IPS DF 4.7 (cell line): ENCODE measurements around the gene ABHD12.

ENCODE experiments used
- DNase-seq: peaks from one replicate; pipeline ENCODE4 v3.0.0-alpha.2; 2013; ENCODE audit warnings: low spot score; ENCODE audit errors: extremely low read depth

Gene ABHD12

DNA sequence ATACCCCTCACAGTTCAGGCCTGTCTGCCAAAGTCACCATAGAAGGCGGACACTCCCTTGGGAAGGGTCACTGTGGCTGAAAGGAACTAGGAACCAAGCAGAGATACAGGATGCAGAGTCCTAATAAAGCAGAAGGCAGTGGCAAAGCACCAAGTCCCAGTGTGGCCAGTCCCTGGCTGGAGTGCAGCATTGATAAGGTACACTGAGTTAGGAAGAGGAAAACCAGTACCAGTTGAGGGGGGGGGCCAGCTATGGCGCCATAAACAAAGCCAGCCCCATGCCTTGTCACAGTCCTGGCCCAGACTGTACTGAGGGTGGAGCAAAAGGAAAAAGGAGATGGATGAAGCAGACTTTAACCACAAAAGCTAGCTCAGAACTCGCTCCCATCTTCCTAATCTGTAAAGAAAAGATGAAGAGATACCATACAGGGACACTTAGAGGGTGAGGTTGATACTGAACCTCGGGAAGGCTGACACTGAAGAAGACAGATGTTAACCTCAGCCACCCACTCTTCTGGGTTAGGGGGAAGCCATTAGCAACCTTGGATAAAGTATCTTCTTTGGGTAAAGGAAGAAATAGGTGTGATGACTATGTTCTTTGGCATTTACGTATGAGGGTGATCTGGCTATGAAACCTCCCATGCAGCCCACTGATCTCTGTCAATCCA is 7.8 kb downstream of the ABHD12 start:
- no peak for DNase-seq

DNA sequence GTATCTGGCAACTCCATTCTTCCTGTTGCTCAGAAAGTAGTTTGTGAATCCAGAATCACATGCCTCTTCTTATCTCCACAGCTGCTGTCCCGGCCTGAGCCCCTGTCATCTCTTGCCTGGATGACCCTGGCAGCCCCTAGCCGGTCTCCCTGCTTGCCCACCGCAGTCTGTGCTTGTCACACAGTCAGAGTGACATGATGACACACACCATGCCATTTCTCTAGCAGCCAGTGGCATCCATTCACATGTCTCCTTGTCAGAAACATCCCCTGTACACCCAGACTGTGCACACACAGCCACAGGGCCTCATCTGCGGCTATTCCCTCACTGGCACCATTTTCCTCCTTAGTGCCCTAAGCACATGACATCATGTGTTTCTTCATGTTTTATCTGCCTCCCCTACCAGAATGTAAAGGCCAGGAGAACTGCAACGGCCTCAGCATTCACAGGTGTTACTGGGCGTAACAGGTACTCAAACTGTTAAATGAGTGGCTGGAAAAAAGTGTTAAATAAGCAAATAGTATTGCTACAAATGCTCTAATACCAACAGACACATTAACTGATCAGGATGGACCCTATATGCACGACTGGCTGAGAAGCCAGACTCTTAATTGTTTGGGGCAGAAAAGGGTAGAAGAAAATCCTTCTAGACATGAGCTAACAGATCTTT is 9.6 kb downstream of the ABHD12 start:
- no peak for DNase-seq

- no peak for DNase-seq
Observed at GRCh38 chr20:25378884-25379733, 11.5 kb downstream of the ABHD12 start.

- DNase-seq = no peak
Observed at GRCh38 chr20:25378189-25378883, 12.3 kb downstream of the ABHD12 start.

DNA sequence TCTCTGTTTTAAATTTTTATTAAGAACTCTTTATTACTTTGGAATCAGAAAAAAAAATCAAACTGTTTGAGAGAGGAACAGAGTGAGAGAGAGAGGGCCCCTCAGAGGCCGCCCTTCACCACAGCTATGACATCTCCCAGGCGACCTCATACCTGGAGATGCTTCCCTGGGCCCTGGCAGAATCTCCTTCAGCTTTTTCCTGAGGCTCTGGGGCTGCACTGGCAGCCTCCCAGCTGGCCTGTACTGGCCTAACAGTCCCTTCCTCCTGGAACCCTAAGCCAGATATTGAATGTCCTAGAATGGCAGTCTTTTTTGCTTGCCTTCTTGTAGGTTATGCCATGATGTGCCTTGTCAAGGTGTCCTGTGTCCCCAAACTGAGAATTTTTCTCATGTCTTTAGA is 13.7 kb downstream of the ABHD12 start:
- no peak for DNase-seq

- DNase-seq = no peak
Observed at GRCh38 chr20:25376236-25376635, 14.4 kb downstream of the ABHD12 start.

DNA sequence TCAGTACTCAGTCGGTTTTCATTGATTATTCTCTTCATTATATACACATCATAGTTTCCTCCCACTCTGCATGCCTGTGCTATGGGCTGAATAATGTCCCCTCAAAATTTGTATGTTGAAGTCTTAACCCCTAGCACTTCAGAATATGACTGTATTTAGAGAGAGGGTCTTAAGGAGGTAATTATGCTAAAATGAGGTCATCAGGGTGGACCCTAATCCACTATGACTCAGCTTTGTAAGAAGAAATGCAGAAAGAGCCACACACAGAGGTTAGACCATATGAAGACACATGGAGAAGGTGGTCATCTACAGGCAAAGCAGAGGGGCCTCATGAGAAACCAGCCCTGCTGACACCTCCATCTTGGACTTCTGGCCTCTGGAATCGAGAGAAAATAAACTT is 15.8 kb downstream of the ABHD12 start:
- no peak for DNase-seq

DNA sequence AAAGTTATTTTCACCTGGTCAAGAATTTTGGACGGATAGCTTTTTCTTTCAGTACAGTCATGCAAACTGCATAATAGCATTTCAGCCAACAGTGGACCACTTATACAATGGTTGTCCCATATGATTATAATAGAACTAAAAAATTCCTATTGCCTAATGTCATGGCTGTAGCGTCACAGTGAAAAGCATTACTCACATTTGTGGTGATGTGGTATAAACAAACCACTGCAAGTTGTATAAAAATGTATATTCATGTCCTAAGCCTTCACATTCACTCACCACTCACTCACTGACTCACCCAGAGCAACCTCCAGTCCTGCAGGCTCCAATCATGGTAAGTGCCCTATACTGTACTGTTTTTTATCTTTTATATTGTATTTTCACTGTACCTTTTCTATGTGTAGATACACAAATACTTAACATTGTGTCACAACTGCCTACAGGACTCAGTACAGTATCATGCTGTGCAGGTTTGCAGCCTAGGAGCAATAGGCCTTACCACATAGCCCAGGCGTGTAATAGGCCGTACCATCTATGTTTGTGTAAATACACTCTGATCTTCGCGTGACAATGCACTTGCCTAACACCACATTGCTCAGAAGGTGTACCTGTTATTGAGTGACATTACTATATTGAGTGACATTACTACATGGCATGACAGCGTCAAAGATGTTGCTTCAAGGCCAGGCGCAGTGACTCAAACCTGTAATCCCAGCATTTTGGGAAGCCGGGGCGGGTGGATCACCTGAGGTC is 17.9 kb downstream of the ABHD12 start:
- DNase-seq = no peak

DNA sequence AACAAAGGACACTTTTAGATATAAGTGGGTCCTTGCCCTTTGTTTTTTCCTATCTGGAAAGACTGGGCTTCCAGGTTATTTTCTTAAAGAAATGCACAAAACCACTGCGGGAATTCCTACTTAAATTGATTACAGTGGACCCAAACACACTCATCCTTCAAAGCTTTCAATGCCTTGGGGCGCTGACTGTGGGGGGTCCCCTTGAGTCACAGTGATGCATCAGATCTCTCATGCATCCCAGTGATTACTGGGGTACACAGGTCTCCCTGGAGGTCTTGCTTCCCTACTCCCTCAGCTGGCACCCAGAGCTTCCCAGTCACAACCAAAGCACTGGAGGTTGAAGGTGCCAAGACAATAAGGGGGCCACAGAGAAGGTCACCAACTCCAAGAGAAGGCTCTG is 20.7 kb downstream of the ABHD12 start:
- no peak for DNase-seq

GRCh38 chr20:25369529-25369928 is 21.1 kb downstream of the ABHD12 start:
- DNase-seq = no peak

GRCh38 chr20:25368976-25369375 is 21.7 kb downstream of the ABHD12 start:
- DNase-seq = no peak

GRCh38 chr20:25368526-25368925 is 22.1 kb downstream of the ABHD12 start:
- no peak for DNase-seq

GRCh38 chr20:25364879-25365699 is 25.5 kb downstream of the ABHD12 start:
- DNase-seq = no peak

GRCh38 chr20:25364180-25364788 is 26.4 kb downstream of the ABHD12 start:
- no peak for DNase-seq

DNA sequence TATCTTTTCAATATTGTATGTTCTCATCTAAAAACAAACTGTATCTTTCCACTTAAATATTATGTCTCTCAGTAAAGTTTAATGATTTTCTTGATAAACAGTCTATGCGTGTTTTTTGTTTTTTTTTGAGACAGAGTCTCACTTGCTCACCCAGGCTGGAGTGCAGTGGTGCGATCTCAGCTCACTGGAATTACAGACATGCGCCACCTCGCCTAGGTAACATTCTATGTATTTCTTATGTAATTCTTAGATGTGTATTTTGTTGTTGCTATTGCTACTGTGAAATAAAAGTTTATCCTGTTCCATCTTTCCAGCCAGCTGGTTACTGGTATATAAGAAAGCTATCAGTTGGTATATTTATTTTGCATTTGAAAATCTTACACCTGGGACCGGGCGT is 29.4 kb downstream of the ABHD12 start:
- no peak for DNase-seq

GRCh38 chr20:25360631-25361286 is 29.9 kb downstream of the ABHD12 start:
- DNase-seq = no peak

- DNase-seq = peak; percentile 74
Observed at GRCh38 chr20:25356271-25356933, 34.2 kb downstream of the ABHD12 start.

- DNase-seq = no peak
Observed at GRCh38 chr20:25355866-25356265, 34.8 kb downstream of the ABHD12 start.
